Measurements from ENCODE around the gene AGRN.
"Not testable (repeated sequence)": the region's sequence is repeated elsewhere in the genome, so short reads cannot be mapped to it uniquely, and the experiment has no call there.

The AGRN gene

GRCh38 chr1:1090424-1091343 is 70.8 kb downstream of the AGRN start:
- DNase-seq (ENCODE audit: low read depth in 2 of 2) = no peak

GRCh38 chr1:1091344-1092148 is 71.6 kb downstream of the AGRN start:
- DNase-seq (ENCODE audit: low read depth in 2 of 2) = peak in 1 of 2 donors; percentile 26

GRCh38 chr1:1092149-1092855 is 72.4 kb downstream of the AGRN start:
- DNase-seq (ENCODE audit: low read depth in 2 of 2) = no peak

- DNase-seq (ENCODE audit: low read depth in 2 of 2) = no peak
Measured at GRCh38 chr1:1092894-1093609, 73.1 kb downstream of the AGRN start.

- DNase-seq (ENCODE audit: low read depth in 2 of 2) = no peak
Measured at GRCh38 chr1:1093610-1093943, 73.7 kb downstream of the AGRN start.

- DNase-seq (ENCODE audit: low read depth in 2 of 2) = no peak
Measured at GRCh38 chr1:1094981-1095380, 75.1 kb downstream of the AGRN start.

- DNase-seq (ENCODE audit: low read depth in 2 of 2) = not testable (repeated sequence)
Measured at GRCh38 chr1:1096136-1096535, 76.2 kb downstream of the AGRN start.

- DNase-seq (ENCODE audit: low read depth in 2 of 2) = no peak
Measured at GRCh38 chr1:1098681-1099421, 78.9 kb downstream of the AGRN start.

GRCh38 chr1:1099506-1100183 is 79.7 kb downstream of the AGRN start:
- DNase-seq (ENCODE audit: low read depth in 2 of 2) = no peak

- no peak for DNase-seq (ENCODE audit: low read depth in 2 of 2)
Measured at GRCh38 chr1:1100296-1100695, 80.4 kb downstream of the AGRN start.

- DNase-seq (ENCODE audit: low read depth in 2 of 2) = no peak
Measured at GRCh38 chr1:1101503-1101902, 81.6 kb downstream of the AGRN start.

- DNase-seq (ENCODE audit: low read depth in 2 of 2) = not testable (repeated sequence)
Measured at GRCh38 chr1:1104152-1104551, 84.2 kb downstream of the AGRN start.
